GM18873 (cell line): ENCODE data around the gene MYD88.

ENCODE experiments used
- ATAC-seq: cut with Tn5 transposase; IDR thresholded peaks from one replicate; pipeline ENCODE4 v1.9.1; 2021; ENCODE audit warnings: mild to moderate bottlenecking, moderate library complexity, moderate number of reproducible peaks; ENCODE audit not compliant: unreplicated experiment, low FRiP score

Gene MYD88

DNA sequence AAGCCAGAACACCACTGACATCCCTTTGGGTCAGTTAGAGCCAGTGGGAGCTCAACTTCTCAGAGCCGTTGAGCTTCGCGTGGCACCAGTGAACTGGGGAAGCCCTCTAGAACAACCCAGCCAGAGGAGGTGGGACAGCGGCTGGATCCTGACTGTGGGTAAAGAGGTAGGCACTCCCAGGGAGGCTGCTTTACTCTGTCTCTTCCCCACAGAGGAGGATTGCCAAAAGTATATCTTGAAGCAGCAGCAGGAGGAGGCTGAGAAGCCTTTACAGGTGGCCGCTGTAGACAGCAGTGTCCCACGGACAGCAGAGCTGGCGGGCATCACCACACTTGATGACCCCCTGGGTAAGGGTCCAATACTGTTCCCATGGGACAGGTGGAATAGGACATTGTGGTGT lies 1.2 kb downstream of the MYD88 start:
- no peak for ATAC-seq

DNA sequence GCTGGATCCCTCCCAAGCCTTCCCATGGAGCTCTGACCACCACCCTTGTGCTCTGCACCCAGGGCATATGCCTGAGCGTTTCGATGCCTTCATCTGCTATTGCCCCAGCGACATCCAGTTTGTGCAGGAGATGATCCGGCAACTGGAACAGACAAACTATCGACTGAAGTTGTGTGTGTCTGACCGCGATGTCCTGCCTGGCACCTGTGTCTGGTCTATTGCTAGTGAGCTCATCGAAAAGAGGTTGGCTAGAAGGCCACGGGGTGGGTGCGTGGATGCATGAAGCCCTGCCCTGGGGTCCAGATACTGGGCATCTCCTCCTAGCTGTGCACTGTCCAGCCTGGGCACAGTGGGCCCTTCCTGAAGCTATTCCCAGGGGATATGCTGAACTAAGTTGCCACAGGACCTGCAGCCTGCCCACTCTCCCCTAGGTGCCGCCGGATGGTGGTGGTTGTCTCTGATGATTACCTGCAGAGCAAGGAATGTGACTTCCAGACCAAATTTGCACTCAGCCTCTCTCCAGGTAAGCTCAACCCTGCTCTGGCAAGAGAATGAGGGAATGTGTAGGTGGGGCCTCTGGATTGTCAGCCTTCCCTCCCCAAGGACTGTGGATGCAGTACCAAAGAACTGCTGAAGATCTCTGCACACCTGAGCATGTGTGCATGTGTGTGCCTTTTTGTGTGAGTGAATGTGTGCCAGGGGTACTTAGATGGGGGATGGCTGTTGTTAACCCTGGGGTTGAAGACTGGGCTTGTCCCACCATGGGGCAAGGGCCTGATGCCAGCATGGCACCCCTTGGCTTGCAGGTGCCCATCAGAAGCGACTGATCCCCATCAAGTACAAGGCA lies 2.1 kb downstream of the MYD88 start:
- no peak for ATAC-seq

DNA sequence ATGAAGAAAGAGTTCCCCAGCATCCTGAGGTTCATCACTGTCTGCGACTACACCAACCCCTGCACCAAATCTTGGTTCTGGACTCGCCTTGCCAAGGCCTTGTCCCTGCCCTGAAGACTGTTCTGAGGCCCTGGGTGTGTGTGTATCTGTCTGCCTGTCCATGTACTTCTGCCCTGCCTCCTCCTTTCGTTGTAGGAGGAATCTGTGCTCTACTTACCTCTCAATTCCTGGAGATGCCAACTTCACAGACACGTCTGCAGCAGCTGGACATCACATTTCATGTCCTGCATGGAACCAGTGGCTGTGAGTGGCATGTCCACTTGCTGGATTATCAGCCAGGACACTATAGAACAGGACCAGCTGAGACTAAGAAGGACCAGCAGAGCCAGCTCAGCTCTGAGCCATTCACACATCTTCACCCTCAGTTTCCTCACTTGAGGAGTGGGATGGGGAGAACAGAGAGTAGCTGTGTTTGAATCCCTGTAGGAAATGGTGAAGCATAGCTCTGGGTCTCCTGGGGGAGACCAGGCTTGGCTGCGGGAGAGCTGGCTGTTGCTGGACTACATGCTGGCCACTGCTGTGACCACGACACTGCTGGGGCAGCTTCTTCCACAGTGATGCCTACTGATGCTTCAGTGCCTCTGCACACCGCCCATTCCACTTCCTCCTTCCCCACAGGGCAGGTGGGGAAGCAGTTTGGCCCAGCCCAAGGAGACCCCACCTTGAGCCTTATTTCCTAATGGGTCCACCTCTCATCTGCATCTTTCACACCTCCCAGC lies 2.9 kb downstream of the MYD88 start:
- no peak for ATAC-seq

DNA sequence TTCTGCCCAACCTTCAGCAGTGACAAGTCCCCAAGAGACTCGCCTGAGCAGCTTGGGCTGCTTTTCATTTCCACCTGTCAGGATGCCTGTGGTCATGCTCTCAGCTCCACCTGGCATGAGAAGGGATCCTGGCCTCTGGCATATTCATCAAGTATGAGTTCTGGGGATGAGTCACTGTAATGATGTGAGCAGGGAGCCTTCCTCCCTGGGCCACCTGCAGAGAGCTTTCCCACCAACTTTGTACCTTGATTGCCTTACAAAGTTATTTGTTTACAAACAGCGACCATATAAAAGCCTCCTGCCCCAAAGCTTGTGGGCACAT lies 3.5 kb downstream of the MYD88 start:
- no peak for ATAC-seq

DNA sequence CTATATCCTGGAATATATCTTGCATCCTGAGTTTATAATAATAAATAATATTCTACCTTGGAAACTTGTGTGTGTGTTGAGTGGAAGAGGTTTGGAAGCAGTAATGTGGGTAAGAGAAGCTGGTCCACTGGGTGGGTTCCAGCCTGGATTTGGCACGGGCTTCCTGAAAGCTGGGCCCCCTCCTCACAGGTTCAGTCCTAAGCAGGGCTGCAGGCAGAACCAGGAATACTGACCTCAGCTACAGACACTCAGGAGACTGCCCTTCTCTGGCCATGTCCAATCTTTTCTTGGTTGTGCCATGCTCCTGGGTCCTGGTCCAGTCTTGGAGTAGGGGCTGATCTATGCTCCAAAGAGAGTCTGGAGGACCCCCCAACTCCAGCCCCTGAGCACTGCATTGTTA lies 4.5 kb downstream of the MYD88 start:
- no peak for ATAC-seq

DNA sequence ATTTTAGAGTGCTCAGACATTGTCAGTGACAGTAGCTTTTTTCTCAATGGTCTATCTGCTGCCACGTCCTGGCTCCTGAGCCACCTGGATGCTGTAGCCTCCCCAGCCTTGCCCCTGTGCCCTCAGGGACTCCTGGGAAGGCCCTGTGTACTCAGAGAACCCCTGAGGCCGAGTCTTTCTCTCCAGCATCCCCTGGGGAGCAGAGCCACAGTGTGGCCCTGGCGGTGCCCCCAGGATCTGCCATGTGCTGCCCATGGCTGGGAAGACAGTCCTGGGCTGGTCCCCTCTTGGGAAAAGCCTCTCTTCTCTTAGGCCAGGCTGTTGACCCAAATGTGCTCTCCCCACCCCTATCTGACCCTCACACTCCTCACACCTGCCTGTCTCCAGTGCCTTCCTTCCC lies 5.0 kb downstream of the MYD88 start:
- ATAC-seq, result no peak

DNA sequence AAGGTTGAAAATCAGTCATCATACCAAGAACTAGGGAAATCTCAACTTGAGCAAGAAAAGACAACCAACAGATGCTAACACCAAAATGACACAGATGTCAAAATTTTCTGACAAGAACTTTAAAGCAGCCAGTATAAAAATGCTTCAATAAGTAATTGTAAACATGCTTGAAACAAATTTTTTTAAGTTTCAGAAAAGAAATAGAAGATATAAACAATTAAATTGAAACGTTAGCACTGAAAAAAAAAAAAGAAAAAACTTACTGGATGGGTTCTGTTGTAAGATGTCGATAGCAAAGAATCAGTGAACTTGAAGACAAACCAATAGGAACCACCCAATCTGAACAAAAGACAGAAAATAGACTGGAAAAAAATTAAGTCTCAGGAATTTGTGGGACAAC lies 8.0 kb downstream of the MYD88 start:
- ATAC-seq, result no peak

DNA sequence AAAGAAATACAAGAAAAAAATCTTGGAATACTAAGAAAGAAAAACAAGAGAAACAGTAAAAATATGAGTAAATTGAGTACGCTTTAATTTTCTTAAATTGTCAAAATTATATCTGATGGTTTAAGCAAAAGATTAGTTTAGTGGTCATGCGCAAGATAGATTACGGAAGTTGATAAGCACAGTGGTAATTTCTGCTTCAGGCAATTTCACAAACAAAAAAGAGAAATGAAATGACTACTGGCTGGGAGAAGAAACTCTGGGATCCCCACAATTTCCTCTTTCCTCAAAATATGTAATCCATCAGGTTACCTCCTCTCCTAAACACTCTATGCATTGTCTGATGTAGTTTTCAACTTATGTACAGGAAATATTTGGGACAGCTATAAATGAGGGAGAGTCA lies 9.0 kb downstream of the MYD88 start:
- ATAC-seq, result no peak

DNA sequence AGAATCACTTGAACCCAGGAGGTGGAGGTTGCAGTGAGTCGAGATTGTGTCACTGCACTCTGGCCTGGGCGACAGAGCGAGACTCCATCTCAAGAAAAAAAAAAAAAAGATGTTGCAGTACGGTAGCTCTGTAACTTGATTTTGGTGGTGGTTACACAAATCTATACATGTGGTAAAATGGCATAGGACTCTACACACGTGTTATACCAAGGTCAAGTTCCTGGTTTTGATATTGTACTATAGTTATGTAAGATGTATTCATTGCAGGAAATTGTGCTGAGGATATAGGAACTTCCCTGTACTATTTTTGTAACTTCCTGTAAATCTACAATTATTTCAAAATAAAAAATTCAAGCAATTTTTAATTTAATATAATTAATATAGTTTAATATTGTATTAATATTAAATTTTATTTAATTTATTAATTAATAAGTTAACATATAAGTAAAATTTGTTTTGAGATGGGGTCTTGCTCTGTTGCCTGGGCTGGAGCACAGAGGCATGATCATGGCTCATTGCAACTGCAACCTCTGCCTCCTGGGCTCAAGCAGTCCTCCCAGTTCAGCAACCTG lies 9.9 kb downstream of the MYD88 start:
- no peak for ATAC-seq

DNA sequence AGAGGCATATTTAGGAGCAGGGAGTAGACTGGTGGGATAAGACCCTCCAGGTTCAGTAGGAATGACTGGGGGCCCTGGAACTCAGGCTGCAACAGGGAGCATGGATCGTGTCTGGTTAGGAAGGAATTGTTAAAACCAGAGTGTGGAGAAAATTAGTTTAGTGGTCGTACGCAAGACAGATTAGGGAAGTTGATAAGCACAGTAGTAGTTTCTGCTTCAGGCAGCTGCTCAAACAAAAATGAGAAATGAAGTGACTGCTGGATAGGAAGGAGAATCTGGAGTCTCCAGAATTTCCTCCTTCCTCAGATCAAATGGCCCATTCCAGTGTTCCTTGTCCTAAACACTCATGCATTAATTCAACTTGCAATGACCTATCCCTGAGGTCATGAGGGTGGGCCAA lies 11.2 kb downstream of the MYD88 start:
- no peak for ATAC-seq

DNA sequence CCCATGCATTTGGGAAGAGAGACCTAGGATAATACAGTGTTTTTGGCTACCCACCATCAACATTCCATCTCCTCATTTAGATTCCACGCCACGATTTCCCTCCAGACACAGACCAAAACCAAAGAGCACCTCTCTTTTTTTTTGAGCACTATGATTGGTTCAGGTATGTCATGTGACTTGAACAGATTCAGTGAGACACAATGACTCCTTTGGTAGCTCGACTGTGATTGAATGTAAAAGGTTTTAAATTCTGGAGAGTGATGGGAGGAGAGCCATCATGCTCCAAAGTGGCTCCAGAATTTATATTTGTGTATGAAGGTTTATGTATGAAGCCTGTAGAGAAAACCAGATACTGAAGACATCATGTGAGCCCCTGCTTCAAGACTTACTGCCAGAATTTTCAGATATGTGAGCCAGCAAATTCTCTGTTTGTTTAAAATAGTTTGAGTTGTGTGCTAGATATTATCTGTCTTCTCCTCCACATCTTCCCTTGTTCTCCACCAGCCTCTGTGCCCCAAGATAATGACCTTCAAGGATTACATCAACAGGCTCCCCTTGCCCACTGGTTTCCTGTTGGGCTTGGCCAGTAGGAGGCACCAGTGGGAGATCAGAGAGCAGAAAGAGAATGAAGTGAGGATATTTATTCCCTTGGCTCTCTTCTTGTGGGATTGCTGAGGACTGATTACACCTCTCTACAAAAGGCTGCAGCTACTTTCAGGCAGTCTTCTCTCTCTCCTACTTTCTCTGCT lies 12.5 kb downstream of the MYD88 start:
- no peak for ATAC-seq

DNA sequence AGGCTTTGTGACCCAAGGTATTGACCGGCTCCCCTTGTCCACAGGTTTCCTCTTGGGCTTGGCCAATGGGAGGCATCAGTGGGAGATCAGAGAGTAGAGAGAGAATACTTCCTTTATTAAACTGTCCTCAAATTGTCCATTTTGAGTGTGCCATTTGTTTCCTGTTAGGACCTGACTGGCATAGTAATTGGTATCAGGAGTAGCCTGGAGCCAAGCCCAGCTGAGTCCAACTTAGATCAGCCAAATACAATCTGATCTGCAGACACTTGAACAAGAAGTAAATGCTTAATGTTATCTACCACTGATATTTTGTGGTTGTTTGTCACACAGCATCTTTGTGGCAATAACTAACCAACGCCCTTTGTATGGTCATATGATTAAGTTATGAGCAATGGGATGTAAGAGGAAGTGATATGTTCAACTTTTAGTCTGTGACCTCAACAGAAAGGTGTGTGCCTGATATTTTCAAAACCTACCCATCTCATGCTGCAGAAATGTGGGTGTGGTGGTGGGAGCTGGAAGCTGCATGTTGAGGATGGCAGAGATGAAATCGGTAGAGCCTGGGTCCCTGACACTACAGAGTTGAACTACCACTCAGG lies 13.3 kb downstream of the MYD88 start:
- ATAC-seq, result no peak

DNA sequence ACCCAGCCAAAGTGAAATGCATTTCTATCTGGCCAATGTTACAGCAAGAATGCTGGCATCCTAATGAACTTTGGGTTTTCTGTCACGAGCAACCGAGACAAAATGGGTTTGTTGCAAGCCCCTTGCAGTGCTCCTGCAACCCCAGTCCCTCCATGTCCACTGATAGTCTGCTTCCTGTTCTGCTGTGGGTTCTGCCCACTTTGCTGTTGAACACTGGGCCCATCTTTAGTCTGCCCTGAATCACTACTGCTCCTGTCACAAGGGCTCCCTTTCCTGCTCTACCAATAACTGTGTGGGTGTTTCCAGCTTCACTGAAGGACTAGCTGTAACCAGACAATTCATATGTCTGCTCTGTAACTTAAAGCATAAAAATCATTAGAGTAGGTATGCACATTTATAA lies 14.1 kb downstream of the MYD88 start:
- ATAC-seq, result no peak

DNA sequence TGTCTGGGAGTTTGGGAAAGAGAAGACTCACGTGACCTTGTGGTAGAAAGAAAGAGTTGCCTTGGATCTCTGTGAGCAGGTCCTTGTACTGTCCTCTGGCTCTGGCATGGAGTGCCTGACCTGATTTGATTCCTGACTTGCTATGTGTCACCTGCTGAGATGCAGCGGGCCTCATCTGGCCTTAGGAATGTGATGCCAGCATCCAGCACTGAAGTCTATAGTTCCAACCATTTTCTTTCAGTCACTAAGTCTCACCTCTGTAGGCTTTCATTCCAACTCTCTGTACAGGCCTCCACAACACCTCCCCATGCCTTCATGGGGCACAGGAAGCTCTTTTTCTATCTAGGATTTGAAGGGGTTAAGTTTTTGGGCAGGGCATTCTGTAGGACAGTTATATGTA lies 14.8 kb downstream of the MYD88 start:
- no peak for ATAC-seq

DNA sequence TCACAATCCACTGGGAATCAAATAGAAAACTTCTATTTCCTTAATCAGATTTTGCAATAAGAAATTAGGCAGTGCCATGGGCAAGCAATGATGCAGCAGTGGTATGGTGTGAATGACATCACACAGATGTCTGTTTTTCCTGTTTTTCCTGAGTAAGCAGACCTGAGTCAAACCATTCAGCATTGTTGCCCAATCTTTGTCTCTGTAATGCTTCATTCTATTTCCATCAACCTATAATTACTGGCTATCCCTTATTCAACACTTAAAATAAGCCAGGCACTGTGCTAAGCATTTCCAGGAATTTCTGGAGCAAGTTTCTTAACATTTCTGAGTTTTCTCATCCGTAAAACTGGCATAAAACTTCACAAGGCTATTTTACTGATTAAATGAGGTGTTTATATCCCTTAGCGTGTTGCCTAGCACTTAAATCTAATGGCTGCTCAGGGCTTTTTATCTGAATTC lies 15.6 kb downstream of the MYD88 start:
- no peak for ATAC-seq

DNA sequence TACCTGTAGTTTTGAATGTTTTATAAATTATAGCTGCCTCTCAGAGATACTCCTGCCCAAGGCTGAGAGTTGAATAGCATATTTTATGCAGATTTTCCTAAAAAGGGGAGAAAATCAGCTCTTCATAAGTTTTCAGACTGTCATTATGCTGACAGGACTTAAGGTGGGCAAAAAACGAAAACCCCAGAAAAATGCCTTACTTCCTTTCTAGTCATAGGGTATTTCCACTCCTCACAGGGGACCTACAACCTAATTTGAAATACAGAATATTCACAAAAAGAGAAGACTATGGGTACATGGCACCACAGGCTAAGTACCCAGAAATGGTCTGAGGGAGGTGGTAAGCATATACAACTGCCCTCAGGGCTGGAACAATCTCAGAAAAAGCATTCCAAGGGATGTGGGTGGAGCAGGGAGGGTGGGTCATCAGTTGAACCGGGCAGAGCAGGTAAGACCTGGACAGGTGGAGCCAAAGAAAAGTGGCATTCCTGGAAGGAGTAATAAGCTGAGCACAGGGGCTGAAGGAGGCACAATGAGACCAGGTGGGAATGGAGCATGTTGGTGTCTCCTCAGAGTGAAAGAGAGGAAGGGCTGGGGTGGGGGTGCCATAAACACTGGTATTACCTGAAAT lies 16.3 kb downstream of the MYD88 start:
- no peak for ATAC-seq

DNA sequence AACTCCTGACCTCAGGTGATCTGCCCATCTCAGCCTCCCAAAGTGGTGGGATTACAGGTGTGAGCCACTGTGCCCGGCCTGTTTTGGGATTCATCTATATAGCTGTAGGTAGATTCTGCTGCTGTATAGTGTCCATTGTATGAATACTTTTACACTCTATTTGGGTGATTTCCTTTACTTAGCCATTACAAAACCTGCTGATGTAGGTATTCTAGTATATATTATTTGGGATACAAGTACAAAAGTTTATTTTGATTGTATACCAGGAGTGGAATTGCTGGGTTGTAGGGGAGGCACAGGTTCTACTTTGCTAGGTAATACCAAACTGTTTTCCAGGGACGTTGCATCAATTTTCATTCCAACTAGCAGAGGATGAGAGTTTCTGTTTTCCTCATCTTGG lies 17.4 kb downstream of the MYD88 start:
- no peak for ATAC-seq

DNA sequence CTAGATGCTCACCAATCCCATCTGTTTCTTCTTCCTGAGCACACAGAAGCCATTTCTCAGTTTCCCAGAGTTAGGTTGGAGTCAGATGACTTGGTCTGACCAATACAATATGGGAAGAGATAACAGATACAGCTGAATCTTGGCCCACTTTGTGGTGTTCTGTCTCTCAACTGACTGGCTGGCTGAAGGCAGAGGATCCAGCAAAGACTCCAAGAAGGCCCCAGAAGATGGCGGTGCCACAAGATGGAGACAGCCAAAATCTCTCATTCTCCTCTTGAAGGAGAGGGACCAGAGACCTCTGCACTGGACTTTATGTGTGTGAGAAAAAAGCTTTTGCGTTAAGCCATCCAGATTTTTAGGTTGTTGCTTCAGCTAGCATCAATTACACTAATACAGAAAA lies 18.7 kb downstream of the MYD88 start:
- ATAC-seq, result no peak

DNA sequence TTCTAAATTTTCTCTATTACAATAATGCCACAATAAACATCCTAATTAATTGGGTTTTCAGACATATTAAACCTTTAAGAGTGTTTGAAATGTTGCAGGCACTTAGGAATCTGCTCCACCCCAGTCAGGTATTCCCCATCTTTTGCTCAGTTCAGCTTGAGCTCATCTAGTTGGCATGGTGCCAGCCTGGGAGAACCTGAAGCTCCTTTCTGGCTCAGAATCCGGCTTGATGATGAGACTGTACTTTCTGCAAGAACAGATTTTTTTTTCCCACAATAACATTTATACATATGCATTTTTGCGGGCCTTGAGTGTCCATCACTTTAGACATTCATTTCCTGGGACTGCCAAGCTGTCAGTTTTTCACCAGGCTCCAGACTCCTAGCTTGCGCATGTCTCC lies 19.1 kb downstream of the MYD88 start:
- no peak for ATAC-seq

DNA sequence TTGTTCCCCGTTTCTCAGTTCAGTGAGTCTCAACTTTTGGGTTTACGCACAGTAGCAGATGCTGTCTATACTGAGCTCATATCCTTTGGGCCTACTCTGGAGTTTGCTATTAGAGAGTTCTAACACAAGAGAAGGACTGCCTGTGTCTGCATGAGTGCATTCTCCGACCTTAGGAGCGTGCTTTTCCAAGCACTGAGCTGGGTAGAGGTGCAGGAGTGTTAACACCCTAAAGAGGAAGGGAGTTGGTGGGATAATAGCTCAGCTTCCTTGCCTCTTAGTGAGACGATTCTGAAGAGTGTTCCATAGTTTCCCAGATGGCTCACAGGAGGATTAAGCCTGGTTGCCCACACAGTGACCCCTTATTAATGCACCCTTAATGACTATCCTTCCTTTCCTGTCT lies 20.0 kb downstream of the MYD88 start:
- ATAC-seq, result no peak
